ENCODE results near the gene MGP. TPM values are rescaled to one million over a fixed set of nuclear protein-coding genes. Genes with fewer than 3 reads are reported as not detected.

Gene MGP
- polyA plus RNA-seq, 1 donor from 2014 or later, result 0.90 TPM

DNA sequence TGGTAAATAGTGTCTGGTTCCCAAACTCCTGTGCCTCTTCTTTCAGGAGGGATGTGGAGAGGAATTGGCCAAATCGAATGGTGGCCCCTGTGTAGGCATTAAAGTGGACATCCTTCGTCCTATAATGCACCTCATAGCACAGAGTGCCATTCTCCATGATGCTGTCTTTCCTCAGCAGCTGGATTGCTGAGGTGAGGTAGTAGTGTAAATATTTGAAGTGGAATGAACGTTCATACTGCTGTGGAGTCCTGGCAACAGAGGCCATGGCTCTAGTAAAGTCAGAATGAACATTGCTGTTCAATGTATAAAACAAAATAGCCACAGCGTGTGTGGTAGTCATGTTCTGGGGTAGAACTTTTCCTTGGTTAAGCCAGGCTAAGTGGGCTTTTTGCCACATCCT, 45.0 kb downstream of the MGP start:
- H3K27me3 ChIP-seq (ENCODE audit: insufficient read depth, low read depth, low read length), result no peaks in the 10 kb centered on the region

DNA sequence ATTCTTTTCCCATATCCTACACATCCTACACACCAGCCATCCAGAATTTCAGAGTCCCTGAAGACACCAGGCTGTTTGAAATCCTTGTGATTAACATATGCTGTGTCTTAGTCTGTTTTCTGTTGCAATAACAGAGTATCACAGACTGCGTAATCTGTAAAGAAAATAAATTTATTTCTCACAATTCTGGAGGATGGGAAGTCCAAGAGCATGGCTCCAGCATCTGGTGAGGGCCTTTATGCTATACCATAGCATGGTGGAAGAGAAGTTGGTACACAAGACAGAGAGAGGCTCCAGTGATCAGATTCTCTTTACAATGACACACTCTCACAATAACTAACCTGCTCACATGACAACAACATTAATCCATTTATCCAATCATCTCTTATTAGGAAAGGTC, 46.4 kb downstream of the MGP start:
- H3K36me3 ChIP-seq (ENCODE audit: insufficient read depth, low read length), result no peaks in the 10 kb centered on the region
- H3K4me2 ChIP-seq (ENCODE audit: low read length), result no peak overlapping the region
- no peak overlapping the region for H2AFZ ChIP-seq (ENCODE audit: low read depth, low read length)
- H3K27ac ChIP-seq (ENCODE audit: low read length), result no peak overlapping the region
- H3K27me3 ChIP-seq (ENCODE audit: insufficient read depth, low read depth, low read length), result no peaks in the 10 kb centered on the region
- H3K9me2 ChIP-seq (ENCODE audit: insufficient read depth, low read length), result no peaks in the 10 kb centered on the region
- no peaks in the 10 kb centered on the region for H3K9me3 ChIP-seq (ENCODE audit: low read length)
- H4K20me1 ChIP-seq (ENCODE audit: insufficient read depth), result no peaks in the 10 kb centered on the region
- TF ChIP-seq MXI1 (conservative IDR thresholded peaks at IDR 0.05; ENCODE audit: poor library complexity, severe bottlenecking) (no peak), EP300 (conservative IDR thresholded peaks at IDR 0.05; ENCODE audit: poor library complexity, severe bottlenecking) (no peak), TAF1 (IDR thresholded peaks at IDR 0.05; ENCODE audit: low read depth) (no peak), SMC3 (conservative IDR thresholded peaks at IDR 0.05; ENCODE audit: poor library complexity) (no peak)
- H3F3A ChIP-seq (ENCODE audit: insufficient read depth, low read length, poor library complexity, severe bottlenecking), result no peaks in the 10 kb centered on the region
- no peak overlapping the region for H3K4me3 ChIP-seq (ENCODE audit: low read length)
- no peaks in the 10 kb centered on the region for H3K79me2 ChIP-seq (replicated peaks; ENCODE audit: insufficient read depth, low read length)
- no peak overlapping the region for H3K9ac ChIP-seq (ENCODE audit: low read length)

More for the DNA sequence above, 45.0 kb downstream of the MGP start:
- Histone ChIP-seq H3K9ac (ENCODE audit: low read length) (no peak overlapping the region), H3K9me2 (ENCODE audit: insufficient read depth, low read length) (no peaks in the 10 kb centered on the region), H3K4me2 (ENCODE audit: low read length) (no peak overlapping the region), H3K27ac (ENCODE audit: low read length) (no peak overlapping the region), H3K79me2 (replicated peaks; ENCODE audit: insufficient read depth, low read length) (no peaks in the 10 kb centered on the region), H4K20me1 (ENCODE audit: insufficient read depth) (no peaks in the 10 kb centered on the region), H3F3A (ENCODE audit: insufficient read depth, low read length, poor library complexity, severe bottlenecking) (no peaks in the 10 kb centered on the region), H3K36me3 (ENCODE audit: insufficient read depth, low read length) (no peaks in the 10 kb centered on the region), H2AFZ (ENCODE audit: low read depth, low read length) (no peak overlapping the region), H3K9me3 (ENCODE audit: low read length) (no peaks in the 10 kb centered on the region), H3K4me3 (ENCODE audit: low read length) (no peak overlapping the region)
- TF ChIP-seq POLR2AphosphoS5 (IDR thresholded peaks at IDR 0.05) (no peak), EZH2 (IDR thresholded peaks at IDR 0.05; ENCODE audit: borderline replicate concordance, insufficient read depth, low read length, poor library complexity, severe bottlenecking) (no peak), TAF1 (IDR thresholded peaks at IDR 0.05; ENCODE audit: low read depth) (no peak), EP300 (conservative IDR thresholded peaks at IDR 0.05; ENCODE audit: poor library complexity, severe bottlenecking) (no peak), MXI1 (conservative IDR thresholded peaks at IDR 0.05; ENCODE audit: poor library complexity, severe bottlenecking) (no peak), RAD21 (conservative IDR thresholded peaks at IDR 0.05) (no peak), SMC3 (conservative IDR thresholded peaks at IDR 0.05; ENCODE audit: poor library complexity) (no peak)
- TF ChIP-seq, protein P1, sequence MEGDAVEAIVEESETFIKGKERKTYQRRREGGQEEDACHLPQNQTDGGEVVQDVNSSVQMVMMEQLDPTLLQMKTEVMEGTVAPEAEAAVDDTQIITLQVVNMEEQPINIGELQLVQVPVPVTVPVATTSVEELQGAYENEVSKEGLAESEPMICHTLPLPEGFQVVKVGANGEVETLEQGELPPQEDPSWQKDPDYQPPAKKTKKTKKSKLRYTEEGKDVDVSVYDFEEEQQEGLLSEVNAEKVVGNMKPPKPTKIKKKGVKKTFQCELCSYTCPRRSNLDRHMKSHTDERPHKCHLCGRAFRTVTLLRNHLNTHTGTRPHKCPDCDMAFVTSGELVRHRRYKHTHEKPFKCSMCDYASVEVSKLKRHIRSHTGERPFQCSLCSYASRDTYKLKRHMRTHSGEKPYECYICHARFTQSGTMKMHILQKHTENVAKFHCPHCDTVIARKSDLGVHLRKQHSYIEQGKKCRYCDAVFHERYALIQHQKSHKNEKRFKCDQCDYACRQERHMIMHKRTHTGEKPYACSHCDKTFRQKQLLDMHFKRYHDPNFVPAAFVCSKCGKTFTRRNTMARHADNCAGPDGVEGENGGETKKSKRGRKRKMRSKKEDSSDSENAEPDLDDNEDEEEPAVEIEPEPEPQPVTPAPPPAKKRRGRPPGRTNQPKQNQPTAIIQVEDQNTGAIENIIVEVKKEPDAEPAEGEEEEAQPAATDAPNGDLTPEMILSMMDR (IDR thresholded peaks at IDR 0.05; ENCODE audit: poor library complexity, severe bottlenecking), result no peak
- TF ChIP-seq, protein P2, sequence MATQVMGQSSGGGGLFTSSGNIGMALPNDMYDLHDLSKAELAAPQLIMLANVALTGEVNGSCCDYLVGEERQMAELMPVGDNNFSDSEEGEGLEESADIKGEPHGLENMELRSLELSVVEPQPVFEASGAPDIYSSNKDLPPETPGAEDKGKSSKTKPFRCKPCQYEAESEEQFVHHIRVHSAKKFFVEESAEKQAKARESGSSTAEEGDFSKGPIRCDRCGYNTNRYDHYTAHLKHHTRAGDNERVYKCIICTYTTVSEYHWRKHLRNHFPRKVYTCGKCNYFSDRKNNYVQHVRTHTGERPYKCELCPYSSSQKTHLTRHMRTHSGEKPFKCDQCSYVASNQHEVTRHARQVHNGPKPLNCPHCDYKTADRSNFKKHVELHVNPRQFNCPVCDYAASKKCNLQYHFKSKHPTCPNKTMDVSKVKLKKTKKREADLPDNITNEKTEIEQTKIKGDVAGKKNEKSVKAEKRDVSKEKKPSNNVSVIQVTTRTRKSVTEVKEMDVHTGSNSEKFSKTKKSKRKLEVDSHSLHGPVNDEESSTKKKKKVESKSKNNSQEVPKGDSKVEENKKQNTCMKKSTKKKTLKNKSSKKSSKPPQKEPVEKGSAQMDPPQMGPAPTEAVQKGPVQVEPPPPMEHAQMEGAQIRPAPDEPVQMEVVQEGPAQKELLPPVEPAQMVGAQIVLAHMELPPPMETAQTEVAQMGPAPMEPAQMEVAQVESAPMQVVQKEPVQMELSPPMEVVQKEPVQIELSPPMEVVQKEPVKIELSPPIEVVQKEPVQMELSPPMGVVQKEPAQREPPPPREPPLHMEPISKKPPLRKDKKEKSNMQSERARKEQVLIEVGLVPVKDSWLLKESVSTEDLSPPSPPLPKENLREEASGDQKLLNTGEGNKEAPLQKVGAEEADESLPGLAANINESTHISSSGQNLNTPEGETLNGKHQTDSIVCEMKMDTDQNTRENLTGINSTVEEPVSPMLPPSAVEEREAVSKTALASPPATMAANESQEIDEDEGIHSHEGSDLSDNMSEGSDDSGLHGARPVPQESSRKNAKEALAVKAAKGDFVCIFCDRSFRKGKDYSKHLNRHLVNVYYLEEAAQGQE (IDR thresholded peaks at IDR 0.05; ENCODE audit: borderline replicate concordance), result no peak
